Measurements from ENCODE around the gene SEMA3B. TPM values are rescaled to one million over a fixed set of nuclear protein-coding genes. Genes with fewer than 3 reads are reported as not detected.
A peak's percentile ranks its signal among the peaks of the same experiment; 100 is the strongest.

The SEMA3B gene
- total RNA-seq, 3 donors from 2014 or later = 10.1 to 17.6 (median 11.1) TPM

- DNase-seq (ENCODE audit: low spot score in 2 of 2) = peak in 1 of 2 donors; percentile 93
- no peak for TF ChIP-seq POLR2A (IDR thresholded peaks at IDR 0.05)
- TF ChIP-seq POLR2AphosphoS5 (IDR thresholded peaks at IDR 0.05) = peak in 2 of 3 donors; percentile 47
- peak in 1 of 3 donors; percentile 13 for TF ChIP-seq CTCF (IDR thresholded peaks at IDR 0.05)
- Histone ChIP-seq H3K9me3 (no peaks in the 10 kb centered on the region), H3K4me3 (peak overlapping the region in 1 of 3 donors; percentile 7), H3K27me3 (no peaks in the 10 kb centered on the region), H3K36me3 (no peaks in the 10 kb centered on the region), H3K27ac (peak overlapping the region; percentile 94 to 100), H3K4me1 (peaks cover 23 to 51% of the 10 kb centered on the region in 2 donors)
- intact Hi-C loops (cut with DNase I; ENCODE audit: low total_unique reads) = no loop called here
Observed at GRCh38 chr3:50264383-50264963, 4.5 kb upstream of the SEMA3B start.

- peak overlapping the region; percentile 94 to 100 for H3K27ac ChIP-seq
- H3K4me3 ChIP-seq = peak overlapping the region in 1 of 3 donors; percentile 7
- intact Hi-C loops (cut with DNase I; ENCODE audit: low total_unique reads) = no loop called here
- H3K36me3 ChIP-seq = no peaks in the 10 kb centered on the region
- TF ChIP-seq POLR2A (IDR thresholded peaks at IDR 0.05) (no peak), POLR2AphosphoS5 (IDR thresholded peaks at IDR 0.05) (no peak), CTCF (IDR thresholded peaks at IDR 0.05) (no peak)
- H3K4me1 ChIP-seq = peaks cover 24 to 56% of the 10 kb centered on the region in 2 donors
- no peaks in the 10 kb centered on the region for H3K9me3 ChIP-seq
- H3K27me3 ChIP-seq = no peaks in the 10 kb centered on the region
- DNase-seq (ENCODE audit: low spot score in 2 of 2) = no peak
Observed at GRCh38 chr3:50264964-50265485, 3.9 kb upstream of the SEMA3B start.

GRCh38 chr3:50265571-50265970 is 3.4 kb upstream of the SEMA3B start:
- DNase-seq (ENCODE audit: low spot score in 2 of 2) = no peak
- no peaks in the 10 kb centered on the region for H3K9me3 ChIP-seq
- intact Hi-C loops (cut with DNase I; ENCODE audit: low total_unique reads) = no loop called here
- H3K4me3 ChIP-seq = no peak overlapping the region
- TF ChIP-seq POLR2A (IDR thresholded peaks at IDR 0.05) (no peak), CTCF (IDR thresholded peaks at IDR 0.05) (no peak), POLR2AphosphoS5 (IDR thresholded peaks at IDR 0.05) (no peak)
- H3K36me3 ChIP-seq = no peaks in the 10 kb centered on the region
- no peaks in the 10 kb centered on the region for H3K27me3 ChIP-seq
- peak overlapping the region; percentile 94 to 100 for H3K27ac ChIP-seq
- H3K4me1 ChIP-seq = peaks cover 25 to 55% of the 10 kb centered on the region in 2 donors

GRCh38 chr3:50266017-50266416 is 2.9 kb upstream of the SEMA3B start:
- peaks cover 21 to 51% of the 10 kb centered on the region in 2 donors for H3K4me1 ChIP-seq
- H3K27me3 ChIP-seq = no peaks in the 10 kb centered on the region
- H3K9me3 ChIP-seq = no peaks in the 10 kb centered on the region
- TF ChIP-seq POLR2AphosphoS5 (IDR thresholded peaks at IDR 0.05) (no peak), CTCF (IDR thresholded peaks at IDR 0.05) (no peak), POLR2A (IDR thresholded peaks at IDR 0.05) (no peak)
- peak overlapping the region; percentile 94 to 100 for H3K27ac ChIP-seq
- no peak overlapping the region for H3K4me3 ChIP-seq
- intact Hi-C loops (cut with DNase I; ENCODE audit: low total_unique reads) = no loop called here
- DNase-seq (ENCODE audit: low spot score in 2 of 2) = no peak
- no peaks in the 10 kb centered on the region for H3K36me3 ChIP-seq

- Histone ChIP-seq H3K4me3 (peak overlapping the region; percentile 47 to 66 (median 51)), H3K9me3 (no peaks in the 10 kb centered on the region), H3K27ac (peak overlapping the region; percentile 94 to 100), H3K36me3 (no peaks in the 10 kb centered on the region), H3K4me1 (peaks cover 17 to 47% of the 10 kb centered on the region in 2 donors), H3K27me3 (no peaks in the 10 kb centered on the region)
- no peak for DNase-seq (ENCODE audit: low spot score in 2 of 2)
- intact Hi-C loops (cut with DNase I; ENCODE audit: low total_unique reads) = no loop called here
- TF ChIP-seq POLR2A (IDR thresholded peaks at IDR 0.05) (no peak), POLR2AphosphoS5 (IDR thresholded peaks at IDR 0.05) (no peak), CTCF (IDR thresholded peaks at IDR 0.05) (no peak)
Observed at GRCh38 chr3:50266836-50267235, 2.1 kb upstream of the SEMA3B start.

Measured in breast epithelium (tissue), 4 donors.